HAP-1 (cell line): Measurements from ENCODE around the gene MLEC.

Experiments
- DNase-seq, 2 experiments: peaks; one replicate each; pipeline ENCODE4 v3.0.0-alpha.2; 2016 to 2020; ENCODE audit warnings: low spot score in 2 of 2
- H3K27me3 ChIP-seq: fragments of 250-450 bp; sonication (Bioruptor Pico); 2 replicates; pipeline ENCODE4 v1.5.1; 2020; ENCODE audit warnings: low read depth, mild to moderate bottlenecking, moderate library complexity
- H3K36me3 ChIP-seq: fragments of 250-450 bp; sonication (Bioruptor Pico); replicated peaks from 2 replicates; pipeline ENCODE4 v1.5.1; 2020; ENCODE audit warnings: mild to moderate bottlenecking
- H3K4me1 ChIP-seq: fragments of 250-450 bp; sonication (Bioruptor Pico); 2 replicates; pipeline ENCODE4 v1.5.1; 2020; ENCODE audit warnings: mild to moderate bottlenecking
- H3K4me3 ChIP-seq: fragments of 250-450 bp; sonication (Bioruptor Pico); 2 replicates; pipeline ENCODE4 v1.5.1; 2020; ENCODE audit warnings: mild to moderate bottlenecking, moderate library complexity
- H3K9me3 ChIP-seq: fragments of 250-450 bp; sonication (Bioruptor Pico); 2 replicates; pipeline ENCODE4 v1.5.1; 2020; ENCODE audit warnings: mild to moderate bottlenecking, moderate library complexity
- in situ Hi-C: fragments of 300-500 bp; cut with MboI; formaldehyde crosslinking; loops from 3 replicates; pipeline ENCODE4 v1.14.3; 2020; ENCODE audit warnings: low sequenced_read_pairs, inconsistent platforms, mixed read lengths

Gene MLEC

GRCh38 chr12:120652656-120653435, 34.1 kb upstream of the MLEC start:
- Histone ChIP-seq H3K4me1 (peaks cover 10% of the 10 kb centered on the region), H3K27me3 (no peaks in the 10 kb centered on the region), H3K36me3 (no peaks in the 10 kb centered on the region), H3K4me3 (no peak overlapping the region), H3K9me3 (no peaks in the 10 kb centered on the region)
- in situ Hi-C loops: no loop called here
- no peak for DNase-seq

GRCh38 chr12:120653611-120654010, 33.3 kb upstream of the MLEC start:
- Histone ChIP-seq H3K9me3 (no peaks in the 10 kb centered on the region), H3K4me1 (peaks cover 10% of the 10 kb centered on the region), H3K27me3 (no peaks in the 10 kb centered on the region; the same call in 1 of the 2 replicates), H3K4me3 (no peak overlapping the region), H3K36me3 (no peaks in the 10 kb centered on the region)
- no peak for DNase-seq
- in situ Hi-C loops: no loop called here

GRCh38 chr12:120654656-120655055, 32.3 kb upstream of the MLEC start:
- no peaks in the 10 kb centered on the region for H3K36me3 ChIP-seq
- H3K4me1 ChIP-seq: peaks cover 1% of the 10 kb centered on the region
- H3K27me3 ChIP-seq: no peaks in the 10 kb centered on the region; the same call in 1 of the 2 replicates
- in situ Hi-C loops: no loop called here
- no peaks in the 10 kb centered on the region for H3K9me3 ChIP-seq
- DNase-seq: no peak
- no peak overlapping the region for H3K4me3 ChIP-seq

- H3K4me1 ChIP-seq: no peaks in the 10 kb centered on the region
- no peaks in the 10 kb centered on the region for H3K9me3 ChIP-seq
- H3K36me3 ChIP-seq: no peaks in the 10 kb centered on the region
- no peaks in the 10 kb centered on the region; the same call in 1 of the 2 replicates for H3K27me3 ChIP-seq
- H3K4me3 ChIP-seq: no peak overlapping the region
- in situ Hi-C loops: no loop called here
- DNase-seq: no peak
Observed at GRCh38 chr12:120656008-120656407, 30.9 kb upstream of the MLEC start.

GRCh38 chr12:120658286-120659150, 28.4 kb upstream of the MLEC start:
- H3K36me3 ChIP-seq: no peaks in the 10 kb centered on the region
- H3K4me3 ChIP-seq: no peak overlapping the region
- DNase-seq: no peak
- no peaks in the 10 kb centered on the region for H3K9me3 ChIP-seq
- H3K27me3 ChIP-seq: no peaks in the 10 kb centered on the region; the same call in 1 of the 2 replicates
- in situ Hi-C loops: no loop called here
- H3K4me1 ChIP-seq: no peaks in the 10 kb centered on the region

- H3K4me1 ChIP-seq: no peaks in the 10 kb centered on the region
- H3K4me3 ChIP-seq: no peak overlapping the region
- in situ Hi-C loops: no loop called here
- no peak for DNase-seq
- H3K36me3 ChIP-seq: no peaks in the 10 kb centered on the region
- no peaks in the 10 kb centered on the region for H3K9me3 ChIP-seq
- H3K27me3 ChIP-seq: no peaks in the 10 kb centered on the region; the same call in 1 of the 2 replicates
Observed at GRCh38 chr12:120659151-120659525, 27.8 kb upstream of the MLEC start.

- DNase-seq: no peak
- Histone ChIP-seq H3K4me1 (no peaks in the 10 kb centered on the region), H3K27me3 (no peaks in the 10 kb centered on the region; the same call in 1 of the 2 replicates), H3K4me3 (no peak overlapping the region), H3K9me3 (no peaks in the 10 kb centered on the region), H3K36me3 (no peaks in the 10 kb centered on the region)
- in situ Hi-C loops: no loop called here
Observed at GRCh38 chr12:120661432-120661831, 25.5 kb upstream of the MLEC start.

- DNase-seq: no peak
- in situ Hi-C loops: no loop called here
- H3K4me3 ChIP-seq: no peak overlapping the region
- H3K9me3 ChIP-seq: no peaks in the 10 kb centered on the region
- H3K36me3 ChIP-seq: no peaks in the 10 kb centered on the region
- no peaks in the 10 kb centered on the region; the same call in 1 of the 2 replicates for H3K27me3 ChIP-seq
- no peaks in the 10 kb centered on the region for H3K4me1 ChIP-seq
Observed at GRCh38 chr12:120662879-120663278, 24.1 kb upstream of the MLEC start.

GRCh38 chr12:120663741-120664140, 23.2 kb upstream of the MLEC start:
- H3K4me3 ChIP-seq: no peak overlapping the region
- H3K9me3 ChIP-seq: no peaks in the 10 kb centered on the region
- no peaks in the 10 kb centered on the region; the same call in 1 of the 2 replicates for H3K27me3 ChIP-seq
- in situ Hi-C loops: no loop called here
- no peaks in the 10 kb centered on the region for H3K36me3 ChIP-seq
- peaks cover 7% of the 10 kb centered on the region for H3K4me1 ChIP-seq
- no peak for DNase-seq

GRCh38 chr12:120666571-120667390, 20.2 kb upstream of the MLEC start:
- H3K4me3 ChIP-seq: no peak overlapping the region
- in situ Hi-C loops: no loop called here
- no peaks in the 10 kb centered on the region for H3K9me3 ChIP-seq
- H3K27me3 ChIP-seq: no peaks in the 10 kb centered on the region
- H3K36me3 ChIP-seq: no peaks in the 10 kb centered on the region
- no peak for DNase-seq
- peaks cover 17% of the 10 kb centered on the region for H3K4me1 ChIP-seq

GRCh38 chr12:120668091-120668867, 18.7 kb upstream of the MLEC start:
- H3K36me3 ChIP-seq: no peaks in the 10 kb centered on the region
- no peaks in the 10 kb centered on the region for H3K9me3 ChIP-seq
- DNase-seq: peak; percentile 84 to 95
- H3K27me3 ChIP-seq: no peaks in the 10 kb centered on the region
- H3K4me3 ChIP-seq: no peak overlapping the region
- peaks cover 17% of the 10 kb centered on the region for H3K4me1 ChIP-seq
- in situ Hi-C loops: no loop called here

GRCh38 chr12:120668868-120669840, 17.8 kb upstream of the MLEC start:
- Histone ChIP-seq H3K9me3 (no peaks in the 10 kb centered on the region), H3K36me3 (no peaks in the 10 kb centered on the region), H3K27me3 (no peaks in the 10 kb centered on the region), H3K4me3 (no peak overlapping the region), H3K4me1 (peaks cover 17% of the 10 kb centered on the region)
- in situ Hi-C loops: no loop called here
- DNase-seq: peak; percentile 88 to 91
